ENCODE measurements around the gene ARHGAP15.

ARHGAP15 gene

DNA sequence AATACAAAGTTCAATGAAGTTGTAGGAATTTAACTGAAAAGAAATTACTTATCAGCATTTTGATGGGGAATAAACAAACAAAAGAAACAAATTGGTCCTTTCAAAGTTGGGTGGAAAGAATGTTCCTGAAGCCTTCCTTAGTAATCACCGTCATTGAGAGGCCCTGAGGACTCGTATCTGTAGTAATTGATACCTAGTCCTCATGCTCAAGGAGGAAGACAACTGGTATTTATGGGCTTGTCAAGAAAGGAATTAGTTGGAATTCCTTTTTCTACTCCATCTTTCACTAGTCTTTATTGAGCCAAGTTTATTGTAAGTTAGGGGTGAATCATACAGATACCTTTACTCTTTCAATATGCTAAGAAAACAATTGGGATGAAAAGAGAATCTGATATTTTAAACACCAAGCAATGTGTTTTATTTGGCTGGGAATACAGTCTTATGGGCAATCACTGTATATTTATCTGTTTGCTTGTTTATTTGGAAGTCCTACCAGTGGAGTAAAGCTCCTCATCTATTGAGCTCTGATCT lies 324.8 kb downstream of the ARHGAP15 start:
- no peak for DNase-seq (ENCODE audit: low read depth)

GRCh38 chr2:143455317-143455716 lies 326.1 kb downstream of the ARHGAP15 start:
- no peak for DNase-seq (ENCODE audit: low read depth)

GRCh38 chr2:143458258-143459190 lies 329.3 kb downstream of the ARHGAP15 start:
- no peak for DNase-seq (ENCODE audit: low read depth)

DNA sequence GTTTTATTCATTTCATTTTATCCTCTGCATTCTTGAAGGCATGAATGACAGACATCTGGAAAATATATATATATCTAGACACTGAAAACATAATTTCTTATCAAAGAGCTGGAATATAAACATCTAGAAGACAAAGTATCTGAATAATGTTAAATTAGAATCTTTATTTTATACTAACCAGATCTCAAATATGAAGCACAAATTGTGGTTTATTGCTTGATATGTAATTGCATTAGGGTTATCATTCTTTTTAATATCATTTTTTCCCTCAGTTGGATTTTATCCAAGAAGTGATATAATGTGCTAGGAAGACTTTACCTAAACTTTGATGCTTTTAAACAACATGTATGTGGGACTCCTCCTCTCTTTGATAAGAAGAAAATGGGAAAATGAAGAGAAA lies 331.2 kb downstream of the ARHGAP15 start:
- no peak for DNase-seq (ENCODE audit: low read depth)

GRCh38 chr2:143463719-143464118 lies 334.5 kb downstream of the ARHGAP15 start:
- DNase-seq (ENCODE audit: low read depth), result no peak

DNA sequence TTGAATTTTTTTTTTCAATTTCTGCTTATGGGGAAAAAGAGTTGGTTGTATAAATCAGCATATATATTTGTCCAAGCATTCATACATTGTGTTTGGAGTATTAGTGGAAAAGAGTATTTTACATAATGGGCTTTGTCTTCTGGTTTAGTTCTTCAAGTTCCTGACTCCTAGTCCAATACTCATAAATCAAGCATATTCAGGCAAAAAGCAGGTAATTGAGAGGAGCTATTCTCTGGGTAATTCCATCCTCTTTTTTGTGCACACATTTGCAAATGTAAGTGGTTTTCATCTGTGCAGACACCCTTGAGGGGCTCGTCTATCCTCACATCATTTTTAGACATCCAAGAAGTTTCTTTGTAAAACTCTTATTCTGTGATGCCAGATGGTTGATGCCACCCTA lies 337.2 kb downstream of the ARHGAP15 start:
- no peak for DNase-seq (ENCODE audit: low read depth)

DNA sequence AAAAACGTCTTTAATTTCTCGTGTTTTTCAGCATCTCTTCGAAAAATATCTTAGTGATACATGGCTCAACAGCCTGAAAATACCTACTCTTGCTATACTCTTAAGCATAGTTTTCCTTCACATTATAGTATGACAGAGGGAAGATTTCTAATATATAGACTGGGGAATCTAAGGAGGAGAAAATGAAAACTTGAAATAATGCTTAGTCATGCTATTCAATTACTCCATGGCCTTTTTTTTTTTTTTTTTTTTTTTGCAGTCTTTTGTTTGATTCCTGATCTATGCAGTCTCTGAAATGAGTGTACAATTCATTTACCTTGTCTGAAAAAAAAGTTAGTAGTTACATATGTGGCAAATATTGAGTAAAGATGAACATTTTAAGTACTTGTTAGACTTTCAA lies 337.8 kb downstream of the ARHGAP15 start:
- DNase-seq (ENCODE audit: low read depth), result no peak

GRCh38 chr2:143468341-143468888 lies 339.2 kb downstream of the ARHGAP15 start:
- DNase-seq (ENCODE audit: low read depth), result no peak

GRCh38 chr2:143469323-143469722 lies 340.1 kb downstream of the ARHGAP15 start:
- no peak for DNase-seq (ENCODE audit: low read depth)

GRCh38 chr2:143471550-143471949 lies 342.3 kb downstream of the ARHGAP15 start:
- no peak for DNase-seq (ENCODE audit: low read depth)

- DNase-seq (ENCODE audit: low read depth), result no peak
Observed at GRCh38 chr2:143473216-143473615, 344.0 kb downstream of the ARHGAP15 start.

DNA sequence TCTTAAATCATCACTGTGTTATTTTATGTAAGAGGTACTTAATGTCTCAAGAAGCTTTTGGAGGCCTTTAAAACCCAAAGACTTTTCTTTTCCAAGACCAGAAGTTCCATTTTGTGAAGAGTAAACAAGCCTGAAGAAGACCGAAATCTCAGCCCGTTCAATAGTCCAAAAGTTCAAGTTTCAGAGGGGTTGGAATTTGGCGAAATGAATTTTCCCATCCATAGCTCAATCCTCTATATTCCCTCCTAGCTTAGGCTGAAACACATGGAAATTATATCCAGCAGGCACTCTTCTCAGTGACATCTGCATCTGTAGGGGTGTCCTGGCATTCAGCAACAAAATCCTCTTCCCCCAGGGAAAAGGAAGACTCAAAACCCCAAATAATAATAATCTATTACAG lies 344.6 kb downstream of the ARHGAP15 start:
- no peak for DNase-seq (ENCODE audit: low read depth)

DNA sequence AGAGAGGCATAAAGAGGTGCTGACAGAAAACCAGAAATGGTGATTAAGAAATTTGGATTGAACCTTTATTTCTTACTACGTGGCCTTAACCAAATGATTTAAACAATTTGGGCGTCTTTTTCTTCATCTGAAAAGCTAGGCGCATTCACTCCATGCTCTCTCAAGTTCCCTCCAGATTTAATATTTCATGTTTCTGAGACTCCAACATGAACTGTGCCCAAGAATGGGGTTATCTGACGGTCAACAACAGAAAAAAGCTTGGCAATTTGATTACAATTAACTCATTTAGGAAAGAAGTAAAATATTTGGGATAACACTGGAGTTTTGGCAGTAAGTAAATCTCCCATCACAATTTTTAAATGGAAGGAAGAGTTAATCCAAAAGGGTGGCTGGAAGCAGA lies 345.4 kb downstream of the ARHGAP15 start:
- DNase-seq (ENCODE audit: low read depth), result no peak

DNA sequence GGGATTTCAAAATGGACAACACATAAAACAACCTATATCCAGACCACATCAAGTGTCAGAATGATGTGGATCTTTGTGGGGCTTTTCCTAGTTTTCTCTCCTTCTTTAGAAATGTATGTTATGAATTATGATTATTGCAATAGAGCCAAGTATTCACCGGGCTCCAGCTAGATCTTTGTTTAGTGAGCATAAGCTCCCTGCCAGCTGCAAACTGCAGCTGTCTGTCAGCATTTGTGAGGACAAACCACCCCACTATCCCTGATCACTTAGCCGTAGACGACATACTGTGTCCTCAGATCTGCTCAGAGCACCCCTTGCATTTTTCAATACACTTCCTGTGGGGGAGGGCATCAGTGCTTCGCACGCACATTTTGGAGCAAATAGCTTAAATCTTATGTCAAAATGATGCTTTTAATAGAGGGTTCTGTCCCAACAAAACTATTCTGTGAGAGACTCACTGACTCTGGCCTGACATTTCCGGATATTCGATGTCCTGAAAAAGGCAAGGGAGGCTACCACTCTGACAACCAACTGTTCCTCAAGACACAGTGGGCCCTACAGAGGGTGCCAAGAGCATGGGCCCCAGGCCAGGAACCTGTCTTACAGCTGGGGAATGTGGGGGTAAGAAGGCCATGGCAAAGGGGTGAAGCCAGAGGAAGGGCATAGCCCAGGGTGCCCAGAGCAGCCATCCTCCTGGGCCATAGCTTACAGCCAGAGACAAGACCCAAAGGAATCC lies 346.0 kb downstream of the ARHGAP15 start:
- no peak for DNase-seq (ENCODE audit: low read depth)

DNA sequence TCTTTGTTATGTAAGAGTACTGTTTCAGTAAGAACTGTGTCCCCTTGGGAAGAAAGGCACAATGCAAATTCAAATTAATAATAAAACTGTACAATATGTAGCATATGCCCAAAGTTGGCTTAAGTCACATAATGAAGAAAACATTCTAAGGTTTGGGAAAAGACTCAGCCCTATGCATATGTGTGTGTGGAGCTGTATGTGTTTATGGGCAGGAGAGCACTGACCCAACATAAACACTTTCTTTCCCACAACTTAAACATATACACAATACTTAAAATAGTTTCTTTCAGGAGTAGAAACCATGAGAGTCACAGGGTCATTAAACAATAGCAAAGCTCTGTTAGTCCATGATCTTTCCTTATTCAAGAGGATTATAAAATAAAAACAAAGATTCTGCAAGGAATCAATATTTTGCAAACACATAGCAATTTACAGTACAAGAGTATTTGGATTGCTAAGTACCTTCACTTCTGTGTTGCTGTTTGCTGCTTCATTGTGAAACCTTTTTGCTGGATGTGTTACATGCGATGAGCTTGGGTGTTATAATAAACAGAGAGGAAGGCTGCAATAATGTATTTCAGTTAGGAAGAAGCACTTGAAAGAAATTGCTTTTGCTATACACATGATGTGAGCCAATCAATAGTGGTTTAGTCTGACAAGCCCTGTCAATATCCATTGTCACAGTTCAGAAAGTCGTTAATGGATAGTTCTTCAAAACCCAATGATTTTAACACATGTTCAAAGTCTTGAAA lies 347.3 kb downstream of the ARHGAP15 start:
- no peak for DNase-seq (ENCODE audit: low read depth)

DNA sequence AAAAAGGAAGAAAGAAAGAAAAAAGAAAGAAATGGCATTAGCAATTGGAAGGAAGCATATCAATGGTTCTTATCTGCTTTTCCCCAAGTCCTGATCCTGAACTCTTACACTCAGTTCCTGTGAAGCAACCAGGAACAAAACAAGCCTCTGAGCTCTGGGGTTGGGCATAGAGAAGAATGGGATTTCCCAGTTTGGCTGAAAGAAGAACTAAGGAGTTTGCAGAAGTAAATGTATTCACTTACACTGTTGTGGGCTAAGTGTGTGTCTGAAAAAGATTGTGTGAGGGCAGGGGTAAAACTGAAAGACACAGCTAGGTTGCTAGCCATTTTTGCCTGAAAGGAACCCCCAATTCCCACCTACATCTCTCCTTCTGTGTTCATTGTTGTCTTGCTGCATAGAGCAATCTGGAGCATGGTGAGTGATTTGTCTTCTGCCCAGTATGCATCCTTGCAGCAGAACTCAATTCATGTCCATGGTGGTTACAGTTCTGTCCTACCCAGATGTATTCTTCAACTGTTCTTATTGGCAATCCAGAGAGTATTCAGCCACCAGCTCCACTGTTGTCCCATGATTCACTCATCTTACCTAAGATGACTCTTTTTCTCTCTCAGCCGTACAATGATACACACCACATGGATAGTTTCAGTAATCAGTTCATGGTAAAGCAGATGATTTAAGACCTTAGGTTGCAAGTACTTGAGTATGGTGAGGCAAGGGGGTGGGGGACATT lies 348.7 kb downstream of the ARHGAP15 start:
- no peak for DNase-seq (ENCODE audit: low read depth)

- DNase-seq (ENCODE audit: low read depth), result no peak
Observed at GRCh38 chr2:143480086-143480485, 350.9 kb downstream of the ARHGAP15 start.

DNA sequence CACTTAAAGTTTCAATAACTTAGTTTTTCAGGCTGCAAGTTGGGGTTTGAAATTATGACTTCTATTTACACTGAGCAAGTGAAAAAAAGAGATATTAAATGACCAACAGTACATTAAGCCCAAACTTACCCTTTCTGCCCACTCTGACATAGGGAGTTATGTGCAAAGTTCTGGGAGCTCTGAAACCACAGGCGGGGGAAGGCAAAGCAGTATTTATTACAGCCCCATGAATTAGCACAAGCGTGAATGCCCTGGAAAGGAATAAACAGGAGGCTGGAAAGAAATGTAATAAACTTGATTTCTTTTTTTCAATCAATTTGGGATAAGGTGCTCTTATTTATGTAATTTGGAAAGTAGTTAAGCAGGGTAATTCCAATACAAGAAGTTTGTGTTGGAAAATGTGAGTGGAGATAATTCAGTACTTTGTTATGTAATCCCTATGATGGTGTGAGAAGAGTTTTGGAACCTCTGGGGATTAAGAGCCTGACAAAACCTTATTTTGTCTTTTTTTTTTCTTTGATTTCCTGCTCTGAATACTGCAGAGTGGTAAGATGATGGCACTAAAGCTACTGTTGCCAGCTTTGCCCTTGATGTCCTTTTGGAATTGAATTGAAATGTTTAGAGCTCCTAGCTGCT lies 351.5 kb downstream of the ARHGAP15 start:
- no peak for DNase-seq (ENCODE audit: low read depth)

- DNase-seq (ENCODE audit: low read depth), result no peak
Observed at GRCh38 chr2:143481237-143481623, 352.0 kb downstream of the ARHGAP15 start.

DNA sequence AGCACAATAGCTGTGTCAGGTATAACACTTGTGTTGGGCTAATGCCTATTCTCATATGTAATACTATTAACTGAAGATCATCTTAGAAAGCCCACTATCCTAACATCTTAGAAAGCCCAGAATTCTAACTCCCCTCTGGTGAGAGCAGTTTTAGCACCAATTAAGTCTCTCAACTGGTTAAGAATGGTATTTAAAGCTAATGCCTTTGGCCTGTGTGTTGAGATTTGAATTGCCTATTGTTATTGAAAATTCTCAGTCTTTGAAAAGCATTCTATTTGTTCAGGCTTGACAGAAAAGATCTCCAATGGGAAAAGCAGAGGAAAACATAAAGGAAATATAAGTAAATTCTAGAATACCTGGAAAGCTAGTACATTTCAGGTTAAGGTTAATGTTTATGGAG lies 352.5 kb downstream of the ARHGAP15 start:
- DNase-seq (ENCODE audit: low read depth), result no peak

GRCh38 chr2:143482316-143482715 lies 353.1 kb downstream of the ARHGAP15 start:
- DNase-seq (ENCODE audit: low read depth), result no peak
